HG02610 (cell line): Measurements from ENCODE around the gene TMEM8B.
"Not testable (repeated sequence)": the region's sequence is repeated elsewhere in the genome, so short reads cannot be mapped to it uniquely, and the experiment has no call there.

ENCODE experiments used
- ATAC-seq: cut with Tn5 transposase; IDR thresholded peaks from one replicate; pipeline ENCODE4 v1.9.1; 2021; ENCODE audit warnings: mild to moderate bottlenecking, moderate library complexity; ENCODE audit not compliant: unreplicated experiment

Gene TMEM8B

GRCh38 chr9:35905912-35906679, 77.1 kb downstream of the TMEM8B start, which contains the start of gene HRCT1:
HRCT1 (plus strand) TSS chr9:35906202; CDS start chr9:35906288, 86 bp downstream.
- ATAC-seq, result no peak

GRCh38 chr9:35906923-35907699, 78.1 kb downstream of the TMEM8B start:
- ATAC-seq, result no peak

- ATAC-seq, result no peak
Measured at GRCh38 chr9:35907711-35908503, 78.9 kb downstream of the TMEM8B start.

- no peak for ATAC-seq
Measured at GRCh38 chr9:35908504-35909125, 79.6 kb downstream of the TMEM8B start.

GRCh38 chr9:35909274-35909673, 80.2 kb downstream of the TMEM8B start, which contains the start of gene SPAAR:
SPAAR (plus strand) TSS chr9:35909490; CDS start chr9:35910464, 974 bp downstream.
- ATAC-seq, result no peak

- ATAC-seq, result no peak
Measured at GRCh38 chr9:35909687-35910612, 80.9 kb downstream of the TMEM8B start.

GRCh38 chr9:35910613-35911359, 81.8 kb downstream of the TMEM8B start:
- ATAC-seq, result no peak

GRCh38 chr9:35911690-35912089, 82.7 kb downstream of the TMEM8B start:
- ATAC-seq, result no peak

- no peak for ATAC-seq
Measured at GRCh38 chr9:35912791-35913400, 83.9 kb downstream of the TMEM8B start.

GRCh38 chr9:35913429-35913828, 84.4 kb downstream of the TMEM8B start:
- not testable (repeated sequence) for ATAC-seq

GRCh38 chr9:35914301-35914807, 85.3 kb downstream of the TMEM8B start:
- no peak for ATAC-seq
